K562 (cell line): ENCODE measurements around the gene PCYT1A. TPM values are rescaled to one million over a fixed set of nuclear protein-coding genes. Genes with fewer than 3 reads are reported as not detected.
A peak's percentile ranks its signal among the peaks of the same experiment; 100 is the strongest.

Experiments
- CCNT2 ChIP-seq: IDR thresholded peaks from 2 replicates; pipeline ENCODE4 v1.6.1; 2011; ENCODE audit warnings: borderline replicate concordance, low read depth, mild to moderate bottlenecking, moderate library complexity, mixed read lengths, low read length; ENCODE audit not compliant: insufficient read length; ENCODE audit errors: extremely low read depth
- DIDO1 ChIP-seq: fragments of 450-650 bp; IDR thresholded peaks from 2 replicates; pipeline ENCODE4 v1.6.1; 2016; ENCODE audit warnings: low read depth, missing biosample characterization, missing genetic modification characterization
- HDAC2 ChIP-seq: fragments of 450-650 bp; IDR thresholded peaks from 2 replicates; pipeline ENCODE4 v1.6.1; 2016; ENCODE audit warnings: mild to moderate bottlenecking
- HLTF ChIP-seq: fragments of 450-650 bp; IDR thresholded peaks from 2 replicates; pipeline ENCODE4 v1.6.1; 2016
- KAT7 ChIP-seq: sonication (generic); formaldehyde crosslinking; IDR thresholded peaks from 2 replicates; pipeline ENCODE4 v1.8.0; 2022; ENCODE audit warnings: missing genetic modification reagents, mild to moderate bottlenecking, borderline replicate concordance
- MAZ ChIP-seq, 2 experiments: fragments of 450-650 bp in 1 of 2; sonication (generic) in 1 of 2; formaldehyde crosslinking; IDR thresholded peaks in 1 of 2; conservative IDR thresholded peaks in 1 of 2; 2 replicates each; pipeline versions ENCODE4 v1.4.0 to v1.5.0; 2020; ENCODE audit warnings: mild to moderate bottlenecking in 1 of 2, missing genetic modification reagents in 1 of 2
- MEF2A ChIP-seq: IDR thresholded peaks from 2 replicates; pipeline ENCODE4 v1.6.1; 2011; ENCODE audit warnings: low read depth, mild to moderate bottlenecking, low read length, moderate library complexity; ENCODE audit not compliant: control insufficient read depth
- MEF2D ChIP-seq: conservative IDR thresholded peaks from 2 replicates; pipeline ENCODE4 v1.6.1; 2016; ENCODE audit warnings: low read depth, missing genetic modification characterization, missing compliant biosample characterization
- SMARCE1 ChIP-seq: fragments of 450-650 bp; IDR thresholded peaks from 2 replicates; pipeline ENCODE4 v1.7.1; 2016; ENCODE audit warnings: mild to moderate bottlenecking
- STAT5A ChIP-seq: IDR thresholded peaks from 2 replicates; pipeline ENCODE4 v1.6.1; 2012; ENCODE audit warnings: low read length, inconsistent platforms, borderline replicate concordance
- SUPT5H ChIP-seq: fragments of 450-650 bp; IDR thresholded peaks from 2 replicates; pipeline ENCODE4 v1.6.1; 2016
- TAF7 ChIP-seq: fragments of 450-650 bp; IDR thresholded peaks from 2 replicates; pipeline ENCODE4 v1.6.1; 2016; ENCODE audit warnings: missing genetic modification characterization, missing compliant biosample characterization
- TEAD1 ChIP-seq, 2 experiments: fragments of 450-650 bp in 1 of 2; sonication (generic) in 1 of 2; formaldehyde crosslinking; IDR thresholded peaks; 2 replicates each; pipeline versions ENCODE4 v1.4.0 to v1.8.0; 2020 to 2022; ENCODE audit warnings: mild to moderate bottlenecking in 2 of 2, missing genetic modification reagents in 1 of 2
- ZNF77 ChIP-seq: fragments of 250-450 bp; sonication (Bioruptor Pico); IDR thresholded peaks from 2 replicates; pipeline ENCODE4 v1.5.0; 2020
- polyA plus RNA-seq, 8 experiments: library from polyadenylated mRNA; depleted of rRNA in 4 of 8; stranded (reverse) in 5 of 8; unstranded in 3 of 8; fragments of >200 nt; fragmentation: Nextera tagmentation in 2 of 8; fragmentation: Illumina TruSeq in 1 of 8; extraction: Ambion mirVana in 2 of 8; extraction: Trizol in 1 of 8; gene quantifications; 2 replicates each; pipeline versions ENCODE4 v1.2.1 to v1.2.3, GENCODE V29; 2011 to 2014; ENCODE audit warnings: inconsistent platforms in 1 of 8, missing spikeins in 1 of 8
- total RNA-seq, 7 experiments: library from RNA; depleted of rRNA in 6 of 7; stranded (reverse); fragments of >200 nt in 6 of 7; fragmentation: Illumina TruSeq in 2 of 7; extraction: Trizol in 2 of 7; gene quantifications; 2 replicates each; pipeline versions ENCODE4 v1.2.1 to v1.2.3, GENCODE V29; 2011 to 2021; ENCODE audit warnings: low replicate concordance in 1 of 7
- TF ChIP-seq, protein P1 (sequence below): IDR thresholded peaks from 3 replicates; pipeline ENCODE4 v1.6.1; 2011; ENCODE audit warnings: borderline replicate concordance, mild to moderate bottlenecking; ENCODE audit not compliant: insufficient read length, insufficient read depth
- TF ChIP-seq, protein P2 (sequence below): fragments of 450-650 bp; conservative IDR thresholded peaks from 2 replicates; pipeline ENCODE4 v1.6.1; 2016; ENCODE audit warnings: missing genetic modification characterization, low read depth, mild to moderate bottlenecking, control low read depth, missing compliant biosample characterization
- TF ChIP-seq, protein P3 (sequence below), 2 experiments: fragments of 450-650 bp; conservative IDR thresholded peaks; 2 replicates each; pipeline ENCODE4 v1.6.1; 2017; ENCODE audit warnings: mild to moderate bottlenecking in 2 of 2, moderate library complexity in 2 of 2

Gene PCYT1A
- total and polyA plus RNA-seq, 9 of the 15 experiments (the other 6 are each of a cell fraction or from before 2014, with no cell fraction given), result 13.4 to 62.8 (median 49.4) TPM

DNA sequence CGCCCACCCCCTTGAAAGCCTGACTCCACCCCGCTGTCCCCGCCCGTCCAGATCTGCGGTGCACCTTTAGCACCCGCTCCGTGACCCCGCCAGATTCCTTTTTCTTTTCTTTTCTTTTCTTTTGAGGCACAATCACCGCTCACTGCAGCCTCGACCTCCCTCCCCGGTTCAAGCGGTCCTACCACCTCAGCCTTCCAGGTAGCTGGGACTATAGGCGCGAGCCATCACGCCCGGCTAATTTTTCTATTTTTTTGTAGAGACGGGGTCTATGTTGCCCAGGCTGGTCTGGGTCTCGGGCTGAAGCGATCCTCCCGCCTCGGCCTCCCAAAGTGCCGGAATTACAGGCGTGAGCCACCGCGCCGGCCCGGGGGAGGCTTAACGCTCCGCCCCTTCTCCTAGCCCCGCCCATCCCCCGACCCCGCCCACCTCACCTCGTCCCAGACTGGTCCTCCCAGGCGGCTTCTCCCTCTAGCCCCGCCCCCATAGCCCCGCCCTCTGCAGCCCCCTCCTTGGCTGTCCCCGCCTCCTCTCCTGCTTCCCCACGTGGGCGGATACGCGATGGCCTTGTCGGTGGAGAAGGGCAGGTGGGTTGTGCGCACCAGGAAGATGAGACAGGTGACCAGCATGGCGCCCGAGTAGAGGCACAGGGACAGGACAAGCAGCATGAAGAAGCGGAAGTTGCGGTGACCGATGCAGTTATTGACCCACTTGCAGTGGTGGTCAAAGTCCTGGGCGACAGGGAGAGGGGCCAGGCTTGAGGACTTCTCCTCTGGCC is 79.5 kb downstream of the PCYT1A start (continued):
- TF ChIP-seq SMARCE1, result peak; percentile 63; the same call in 1 of the 2 replicates
- peak; percentile 66; the same call in 1 of the 2 replicates for TF ChIP-seq HDAC2
- TF ChIP-seq MAZ (CRISPR knock-in tag; conservative IDR thresholded peaks at IDR 0.05 in 1 of 2, IDR thresholded peaks at IDR 0.05 in 1 of 2), result peak in 1 of 2 experiments; percentile 72; a peak in 2 of 4 replicates
- peak; percentile 55; the same call in 1 of the 2 replicates for TF ChIP-seq SUPT5H
- no peak for TF ChIP-seq STAT5A
- TF ChIP-seq TAF7 (tag), result peak; percentile 17; the same call in 1 of the 2 replicates
- no peak; a peak in 1 of 4 replicates for TF ChIP-seq TEAD1 (CRISPR knock-in tag; IDR thresholded peaks at IDR 0.05)
- no peak for TF ChIP-seq DIDO1 (tag)
- TF ChIP-seq CCNT2, result no peak
- no peak for TF ChIP-seq MEF2D (tag)
- TF ChIP-seq, protein P1, sequence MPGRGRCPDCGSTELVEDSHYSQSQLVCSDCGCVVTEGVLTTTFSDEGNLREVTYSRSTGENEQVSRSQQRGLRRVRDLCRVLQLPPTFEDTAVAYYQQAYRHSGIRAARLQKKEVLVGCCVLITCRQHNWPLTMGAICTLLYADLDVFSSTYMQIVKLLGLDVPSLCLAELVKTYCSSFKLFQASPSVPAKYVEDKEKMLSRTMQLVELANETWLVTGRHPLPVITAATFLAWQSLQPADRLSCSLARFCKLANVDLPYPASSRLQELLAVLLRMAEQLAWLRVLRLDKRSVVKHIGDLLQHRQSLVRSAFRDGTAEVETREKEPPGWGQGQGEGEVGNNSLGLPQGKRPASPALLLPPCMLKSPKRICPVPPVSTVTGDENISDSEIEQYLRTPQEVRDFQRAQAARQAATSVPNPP, result no peak
- TF ChIP-seq, protein P2, sequence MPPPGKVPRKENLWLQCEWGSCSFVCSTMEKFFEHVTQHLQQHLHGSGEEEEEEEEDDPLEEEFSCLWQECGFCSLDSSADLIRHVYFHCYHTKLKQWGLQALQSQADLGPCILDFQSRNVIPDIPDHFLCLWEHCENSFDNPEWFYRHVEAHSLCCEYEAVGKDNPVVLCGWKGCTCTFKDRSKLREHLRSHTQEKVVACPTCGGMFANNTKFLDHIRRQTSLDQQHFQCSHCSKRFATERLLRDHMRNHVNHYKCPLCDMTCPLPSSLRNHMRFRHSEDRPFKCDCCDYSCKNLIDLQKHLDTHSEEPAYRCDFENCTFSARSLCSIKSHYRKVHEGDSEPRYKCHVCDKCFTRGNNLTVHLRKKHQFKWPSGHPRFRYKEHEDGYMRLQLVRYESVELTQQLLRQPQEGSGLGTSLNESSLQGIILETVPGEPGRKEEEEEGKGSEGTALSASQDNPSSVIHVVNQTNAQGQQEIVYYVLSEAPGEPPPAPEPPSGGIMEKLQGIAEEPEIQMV, result no peak
- peak; percentile 88 for TF ChIP-seq HLTF
- no peak for TF ChIP-seq MEF2A
- no peak for TF ChIP-seq KAT7 (CRISPR knock-in tag)
- TF ChIP-seq, protein P3, sequence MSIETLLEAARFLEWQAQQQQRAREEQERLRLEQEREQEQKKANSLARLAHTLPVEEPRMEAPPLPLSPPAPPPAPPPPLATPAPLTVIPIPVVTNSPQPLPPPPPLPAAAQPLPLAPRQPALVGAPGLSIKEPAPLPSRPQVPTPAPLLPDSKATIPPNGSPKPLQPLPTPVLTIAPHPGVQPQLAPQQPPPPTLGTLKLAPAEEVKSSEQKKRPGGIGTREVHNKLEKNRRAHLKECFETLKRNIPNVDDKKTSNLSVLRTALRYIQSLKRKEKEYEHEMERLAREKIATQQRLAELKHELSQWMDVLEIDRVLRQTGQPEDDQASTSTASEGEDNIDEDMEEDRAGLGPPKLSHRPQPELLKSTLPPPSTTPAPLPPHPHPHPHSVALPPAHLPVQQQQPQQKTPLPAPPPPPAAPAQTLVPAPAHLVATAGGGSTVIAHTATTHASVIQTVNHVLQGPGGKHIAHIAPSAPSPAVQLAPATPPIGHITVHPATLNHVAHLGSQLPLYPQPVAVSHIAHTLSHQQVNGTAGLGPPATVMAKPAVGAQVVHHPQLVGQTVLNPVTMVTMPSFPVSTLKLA (conservative IDR thresholded peaks at IDR 0.05), result peak; percentile 87 to 90
- TF ChIP-seq ZNF77 (CRISPR knock-in tag), result no peak
